M059J (cell line): ENCODE measurements around the gene PNMA8C. TPM values are rescaled to one million over a fixed set of nuclear protein-coding genes. Genes with fewer than 3 reads are reported as not detected.
"Not testable (repeated sequence)": the region's sequence is repeated elsewhere in the genome, so short reads cannot be mapped to it uniquely, and the experiment has no call there.

Experiments
- DNase-seq: peaks from one replicate; pipeline ENCODE4 v3.0.0-alpha.2; 2012; ENCODE audit warnings: low read depth
- total RNA-seq: library from RNA; depleted of rRNA; stranded (reverse); fragments of >200 nt; shearing (Covaris generic); gene quantifications from 2 replicates; pipeline ENCODE4 v1.2.3, GENCODE V29; 2014; rRNA removed

The PNMA8C gene
- total RNA-seq, 1 experiment from 2014 or later, result not detected

DNA sequence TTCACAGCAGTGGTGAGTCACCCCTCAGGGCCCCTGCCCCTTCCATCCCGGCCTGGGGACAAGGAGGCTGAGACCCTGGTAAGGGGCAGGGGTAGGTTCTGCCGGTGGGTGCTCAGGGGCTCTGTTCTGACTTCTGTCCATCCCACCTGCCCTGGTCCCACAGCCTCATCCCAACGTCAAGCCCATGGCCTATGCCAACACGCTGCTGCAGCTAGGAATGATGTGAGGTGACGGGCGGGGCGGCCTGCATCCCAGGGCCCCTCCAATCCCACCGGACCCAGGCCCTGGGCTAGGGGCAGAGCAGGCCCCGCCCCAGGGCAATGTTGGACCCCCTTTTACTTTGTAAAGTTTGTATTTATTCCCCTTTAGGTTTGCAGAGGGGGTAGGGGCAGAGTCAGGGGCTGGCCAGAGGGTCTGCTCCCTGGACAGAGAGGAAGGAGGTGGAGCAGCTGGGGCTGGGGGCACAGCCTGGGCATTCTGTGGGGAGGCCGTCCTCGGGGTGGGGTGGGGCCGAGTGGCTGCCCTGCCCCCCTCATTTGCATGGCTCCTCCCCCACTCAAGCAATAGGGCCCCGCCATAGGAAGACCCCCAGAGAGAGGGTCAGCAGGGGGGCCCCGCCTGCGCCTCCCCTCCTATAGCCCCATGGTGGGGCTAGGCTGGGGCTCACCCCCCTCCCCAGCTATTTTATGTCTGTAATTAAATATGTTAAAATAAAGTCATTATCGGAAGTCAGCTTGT, 38.4 kb downstream of the PNMA8C start:
- no peak for DNase-seq

GRCh38 chr19:46388311-46389095, 40.2 kb downstream of the PNMA8C start:
- DNase-seq, result no peak

DNA sequence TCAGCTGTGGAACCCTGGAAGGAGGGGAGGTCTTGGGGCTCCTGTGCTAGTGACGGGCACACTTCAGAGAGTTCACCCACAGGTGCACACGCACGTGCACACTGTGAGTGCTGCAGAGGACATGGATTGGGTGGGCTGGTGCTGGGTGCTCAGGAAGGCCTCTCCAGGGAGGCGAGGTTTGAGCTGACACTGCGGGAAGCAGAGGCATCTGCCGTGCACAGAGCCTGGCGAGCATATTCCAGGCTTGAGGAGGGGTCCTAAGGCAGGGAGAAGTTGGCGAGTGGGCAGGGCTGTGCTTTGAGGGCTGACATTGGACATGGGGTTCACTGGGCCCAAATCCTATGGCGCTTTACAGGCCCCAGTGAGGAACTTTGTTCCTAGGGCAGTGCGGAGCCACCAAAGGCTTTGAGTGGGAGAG, 41.0 kb downstream of the PNMA8C start:
- DNase-seq, result no peak

- DNase-seq, result no peak
These were observed 41.6 kb downstream of the PNMA8C start for GRCh38 chr19:46386996-46387712.

DNA sequence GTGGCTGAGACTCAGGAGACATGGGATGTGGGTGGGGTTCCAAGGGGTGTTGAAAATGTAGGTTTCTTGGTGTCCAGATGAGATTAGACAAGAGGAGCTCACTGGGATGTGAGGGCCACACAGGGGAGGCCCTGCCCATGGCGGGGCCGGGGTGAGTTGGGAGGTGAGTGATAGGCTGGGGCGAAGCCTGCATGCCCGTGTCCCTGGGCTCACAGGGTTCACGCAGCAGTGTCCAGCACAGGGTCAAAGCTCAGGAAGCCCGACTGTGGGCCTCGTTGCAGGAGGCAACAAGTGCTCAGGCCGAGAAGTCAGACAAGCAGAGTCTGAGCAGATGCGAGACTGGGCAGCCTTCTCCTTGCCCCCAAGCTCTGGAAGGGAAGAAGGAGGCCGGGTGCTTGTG, 42.6 kb downstream of the PNMA8C start:
- no peak for DNase-seq

DNA sequence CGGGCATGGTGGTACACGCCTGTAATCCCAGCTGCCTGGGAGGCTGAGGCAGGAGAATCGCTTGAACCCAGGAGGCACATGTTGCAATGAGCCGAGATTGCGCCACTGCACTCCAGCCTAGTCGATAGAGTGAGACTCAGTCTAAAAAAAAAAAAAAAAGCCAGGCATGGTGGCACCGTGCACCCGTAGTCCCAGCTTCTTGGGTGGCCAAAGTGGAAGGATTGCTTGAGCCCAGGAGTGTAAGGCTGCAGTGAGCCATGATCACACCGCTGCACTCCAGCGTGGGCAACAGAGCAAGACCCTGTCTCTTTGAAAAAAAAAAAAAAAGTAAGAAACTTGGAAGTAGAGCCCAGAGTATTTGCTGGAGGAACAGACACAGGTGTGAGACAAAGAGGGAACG, 43.1 kb downstream of the PNMA8C start:
- no peak for DNase-seq

DNA sequence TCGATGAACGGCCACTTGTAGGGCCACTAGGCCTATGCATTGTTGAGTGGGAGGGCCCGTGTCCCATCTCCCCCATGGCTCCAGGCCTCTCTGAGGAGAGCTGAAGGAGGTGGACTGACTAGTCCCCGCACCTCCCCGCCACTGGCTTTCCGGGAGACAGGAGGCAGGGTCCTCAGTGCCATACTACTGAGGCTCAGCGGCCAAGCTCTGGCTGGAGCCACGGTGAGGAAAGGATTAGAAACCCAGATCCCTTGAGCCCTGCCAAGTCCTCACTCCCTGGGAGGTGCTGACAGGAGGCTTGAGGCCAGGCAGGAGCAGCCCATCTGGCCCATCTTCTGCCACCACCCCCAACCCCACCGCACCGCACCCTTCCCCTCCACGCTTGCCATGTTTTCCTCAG, 44.3 kb downstream of the PNMA8C start:
- DNase-seq, result no peak

DNA sequence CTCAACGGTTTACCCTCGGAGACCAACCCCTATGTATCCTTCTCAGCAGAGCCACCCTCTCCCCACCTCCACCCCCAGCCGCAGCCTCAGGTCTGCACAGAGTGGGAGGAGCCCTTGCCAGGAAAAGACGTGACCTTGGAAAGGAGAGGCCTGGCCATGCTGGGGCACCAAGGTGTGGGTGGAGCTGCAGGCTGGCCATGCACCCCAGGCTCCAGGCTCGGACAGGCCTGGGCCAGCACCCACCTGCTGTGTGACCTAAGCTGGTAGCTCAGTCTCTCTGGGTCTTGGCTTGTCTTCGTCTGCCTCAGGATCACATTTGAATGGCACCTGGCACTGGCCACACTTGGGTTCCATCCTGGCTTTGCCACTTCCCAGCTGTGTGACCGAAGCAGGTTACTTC, 44.9 kb downstream of the PNMA8C start:
- DNase-seq, result no peak

- no peak for DNase-seq
These were observed 45.4 kb downstream of the PNMA8C start for GRCh38 chr19:46383171-46383815.

DNA sequence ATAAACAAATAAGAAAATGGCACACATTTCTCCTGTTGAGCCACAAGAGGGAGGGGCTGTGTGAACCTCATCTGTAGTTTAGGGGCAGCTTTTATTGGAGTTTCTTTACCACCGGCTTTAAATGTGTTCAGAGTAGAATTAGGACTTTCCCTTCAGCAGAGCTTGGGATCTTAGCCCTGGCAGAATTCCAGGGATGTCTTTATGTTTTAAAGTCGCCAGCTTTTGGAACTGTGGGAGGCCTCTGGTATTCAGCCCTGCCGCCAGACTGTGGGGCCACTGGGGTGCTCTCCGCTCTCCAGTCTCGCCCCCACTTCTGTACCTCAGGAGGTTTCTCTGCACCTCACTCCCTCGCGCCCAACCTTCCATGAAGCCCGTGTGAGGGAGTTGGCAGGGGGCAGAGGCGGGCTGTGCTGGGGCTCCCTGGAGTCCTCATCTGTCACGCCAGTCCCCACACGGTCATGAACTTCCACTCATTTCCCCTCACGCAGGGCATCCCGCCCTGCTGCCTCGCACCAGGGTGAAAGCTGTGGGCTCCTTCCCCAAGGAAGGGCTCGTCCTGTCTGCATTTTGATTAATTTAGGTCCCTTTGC, 46.9 kb downstream of the PNMA8C start:
- no peak for DNase-seq

GRCh38 chr19:46381346-46381745, 47.4 kb downstream of the PNMA8C start:
- no peak for DNase-seq

- no peak for DNase-seq
These were observed 48.0 kb downstream of the PNMA8C start for GRCh38 chr19:46380690-46381089.

- DNase-seq, result peak; percentile 58
These were observed 50.5 kb downstream of the PNMA8C start for GRCh38 chr19:46378268-46378667.

GRCh38 chr19:46376241-46377153, 52.2 kb downstream of the PNMA8C start:
- no peak for DNase-seq

DNA sequence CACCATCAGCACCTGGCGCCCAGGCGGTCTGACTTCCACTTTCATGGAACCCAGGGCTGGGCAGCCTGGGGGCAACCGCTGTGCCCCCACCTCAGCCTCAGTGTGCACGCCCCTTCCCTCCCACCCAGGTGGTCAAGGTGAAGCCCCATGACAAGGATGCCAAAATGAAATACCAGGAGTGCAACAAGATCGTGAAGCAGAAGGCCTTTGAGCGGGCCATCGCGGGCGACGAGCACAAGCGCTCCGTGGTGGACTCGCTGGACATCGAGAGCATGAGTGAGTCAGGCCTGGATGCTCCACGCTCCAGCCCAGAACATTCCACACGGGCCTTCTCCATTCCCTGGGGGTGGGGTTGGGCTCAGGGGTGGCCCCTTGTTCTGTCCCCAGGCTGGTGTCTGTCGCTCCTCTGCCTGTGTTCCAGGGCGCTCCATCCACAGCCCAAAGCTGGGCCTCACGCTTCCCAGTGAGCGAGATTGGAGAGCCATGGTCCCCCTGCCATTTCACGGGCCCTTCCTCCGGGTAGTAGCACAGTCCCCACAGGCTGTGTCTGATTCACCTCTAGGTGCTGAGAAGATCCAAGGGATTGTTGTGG, 53.2 kb downstream of the PNMA8C start:
- not testable (repeated sequence) for DNase-seq

Other genes starting within 250 kb of the PNMA8C start
- gene IGFL1, start 199.2 kb downstream of the PNMA8C start, total RNA-seq, result not detected in 2 replicates
- not detected in 2 replicates for gene HIF3A, start 131.9 kb downstream of the PNMA8C start, total RNA-seq
- 33.6 and 58.5 TPM in 2 replicates for gene PPP5C, start 81.8 kb downstream of the PNMA8C start, total RNA-seq
- not detected in 2 replicates for gene CCDC8, start 15.4 kb downstream of the PNMA8C start, total RNA-seq
- gene PNMA8A, start 42.6 kb upstream of the PNMA8C start, total RNA-seq, result 3.1 and 5.0 TPM in 2 replicates
- gene PNMA8B, start 66.9 kb upstream of the PNMA8C start, total RNA-seq, result 0.07 TPM in 1 of 2 replicates, not detected in the other
- 197 and 314 TPM in 2 replicates for gene CALM3, start 172.4 kb upstream of the PNMA8C start, total RNA-seq
- gene PTGIR, start 196.2 kb upstream of the PNMA8C start, total RNA-seq, result 0.17 TPM in 1 of 2 replicates, not detected in the other
- gene GNG8, start 207.3 kb upstream of the PNMA8C start, total RNA-seq, result not detected in 2 replicates
- gene DACT3, start 232.2 kb upstream of the PNMA8C start, total RNA-seq, result 0.52 and 1.4 TPM in 2 replicates